ENCODE data around the gene GRID1.
A peak's percentile ranks its signal among the peaks of the same experiment; 100 is the strongest.
"Not testable (repeated sequence)": the region's sequence is repeated elsewhere in the genome, so short reads cannot be mapped to it uniquely, and the experiment has no call there.

The GRID1 gene

GRCh38 chr10:86391986-86392722, 25.6 kb upstream of the GRID1 start:
- DNase-seq, result no peak

GRCh38 chr10:86391236-86391840, 24.7 kb upstream of the GRID1 start:
- DNase-seq, result no peak

GRCh38 chr10:86390337-86391120, 23.9 kb upstream of the GRID1 start:
- DNase-seq, result no peak

- no peak for DNase-seq
Observed at GRCh38 chr10:86389441-86390193, 23.0 kb upstream of the GRID1 start.

- DNase-seq, result not testable (repeated sequence)
Observed at GRCh38 chr10:86389109-86389440, 22.5 kb upstream of the GRID1 start.

- DNase-seq, result no peak
Observed at GRCh38 chr10:86388119-86388704, 21.6 kb upstream of the GRID1 start.

GRCh38 chr10:86387178-86387794, 20.7 kb upstream of the GRID1 start:
- DNase-seq, result no peak

- DNase-seq, result no peak
Observed at GRCh38 chr10:86385806-86386205, 19.2 kb upstream of the GRID1 start.

GRCh38 chr10:86377797-86378146, 11.2 kb upstream of the GRID1 start:
- DNase-seq, result no peak

GRCh38 chr10:86376852-86377796, 10.5 kb upstream of the GRID1 start:
- peak; percentile 62 for DNase-seq

- DNase-seq, result no peak
Observed at GRCh38 chr10:86376403-86376802, 9.8 kb upstream of the GRID1 start.

- no peak for DNase-seq
Observed at GRCh38 chr10:86375204-86375603, 8.6 kb upstream of the GRID1 start.

- DNase-seq, result no peak
Observed at GRCh38 chr10:86374664-86375063, 8.1 kb upstream of the GRID1 start.

- DNase-seq, result no peak
Observed at GRCh38 chr10:86373828-86374227, 7.2 kb upstream of the GRID1 start.

GRCh38 chr10:86373251-86373650, 6.7 kb upstream of the GRID1 start:
- no peak for DNase-seq

GRCh38 chr10:86372784-86373239, 6.2 kb upstream of the GRID1 start:
- no peak for DNase-seq

- DNase-seq, result no peak
Observed at GRCh38 chr10:86372119-86372783, 5.7 kb upstream of the GRID1 start.

GRCh38 chr10:86371691-86372090, 5.1 kb upstream of the GRID1 start:
- no peak for DNase-seq

- DNase-seq, result no peak
Observed at GRCh38 chr10:86371116-86371515, 4.5 kb upstream of the GRID1 start.

- DNase-seq, result no peak
Observed at GRCh38 chr10:86370006-86370585, 3.5 kb upstream of the GRID1 start.
